HL-60 (cell line): ENCODE measurements around the gene ARX.

Experiments used
- DNase-seq, 2 experiments: peaks; one replicate each; pipeline ENCODE4 v3.0.0-alpha.2; 2010 to 2020; ENCODE audit warnings: low read depth in 1 of 2, low spot score in 1 of 2
- H3K27ac ChIP-seq: fragments of 250-450 bp; sonication (Bioruptor Pico); replicated peaks from 2 replicates; pipeline ENCODE4 v1.5.1; 2020; ENCODE audit warnings: mild to moderate bottlenecking, moderate library complexity
- H3K27me3 ChIP-seq: fragments of 250-450 bp; sonication (Bioruptor Pico); 2 replicates; pipeline ENCODE4 v1.5.1; 2021; ENCODE audit warnings: mild to moderate bottlenecking, moderate library complexity; ENCODE audit not compliant: insufficient read depth, poor library complexity, severe bottlenecking
- H3K4me3 ChIP-seq: replicated peaks from 2 replicates; pipeline ENCODE4 v1.5.1; 2011; ENCODE audit warnings: mild to moderate bottlenecking, control low read depth, low read length; ENCODE audit not compliant: insufficient read depth
- GABPA ChIP-seq: IDR thresholded peaks from 2 replicates; pipeline ENCODE4 v1.6.1; 2012; ENCODE audit warnings: low read depth
- POLR2AphosphoS5 ChIP-seq: IDR thresholded peaks from 2 replicates; pipeline ENCODE4 v1.6.1; 2012; ENCODE audit warnings: low read depth
- SPI1 ChIP-seq: IDR thresholded peaks from 2 replicates; pipeline ENCODE4 v1.6.1; 2012; ENCODE audit warnings: low read depth, mild to moderate bottlenecking, borderline replicate concordance
- TF ChIP-seq, protein P1 (sequence below): IDR thresholded peaks from 2 replicates; pipeline ENCODE4 v1.6.1; 2012; ENCODE audit warnings: low read depth; ENCODE audit not compliant: insufficient replicate concordance
- TF ChIP-seq, protein P2 (sequence below): IDR thresholded peaks from one replicate; pipeline ENCODE4 v1.5.1; 2011; ENCODE audit warnings: low read length, control low read depth, inconsistent platforms; ENCODE audit not compliant: insufficient read depth

Gene ARX

DNA sequence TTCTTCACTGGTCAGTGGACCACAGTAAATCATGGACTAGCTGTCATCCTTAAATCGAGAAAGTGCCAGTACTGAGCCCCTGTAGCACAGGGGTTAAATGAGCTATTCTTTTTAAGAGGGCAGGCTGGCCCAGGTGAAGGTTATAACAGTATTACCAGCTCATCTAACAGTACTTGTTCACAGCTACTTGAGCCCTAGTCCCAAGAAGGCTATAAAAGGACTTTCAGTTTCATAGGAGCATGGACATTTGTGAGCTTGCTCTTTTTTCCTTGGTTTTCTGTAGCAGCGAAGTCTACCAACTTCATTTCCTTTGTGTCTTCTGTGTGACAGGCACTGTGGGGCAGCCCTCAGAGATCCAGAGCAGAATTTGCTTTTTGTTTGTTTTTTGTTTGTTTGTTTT lies 61.0 kb downstream of the ARX start:
- no peak overlapping the region for H3K4me3 ChIP-seq

More for the DNA sequence above, 61.0 kb downstream of the ARX start:
- TF ChIP-seq, protein P1, sequence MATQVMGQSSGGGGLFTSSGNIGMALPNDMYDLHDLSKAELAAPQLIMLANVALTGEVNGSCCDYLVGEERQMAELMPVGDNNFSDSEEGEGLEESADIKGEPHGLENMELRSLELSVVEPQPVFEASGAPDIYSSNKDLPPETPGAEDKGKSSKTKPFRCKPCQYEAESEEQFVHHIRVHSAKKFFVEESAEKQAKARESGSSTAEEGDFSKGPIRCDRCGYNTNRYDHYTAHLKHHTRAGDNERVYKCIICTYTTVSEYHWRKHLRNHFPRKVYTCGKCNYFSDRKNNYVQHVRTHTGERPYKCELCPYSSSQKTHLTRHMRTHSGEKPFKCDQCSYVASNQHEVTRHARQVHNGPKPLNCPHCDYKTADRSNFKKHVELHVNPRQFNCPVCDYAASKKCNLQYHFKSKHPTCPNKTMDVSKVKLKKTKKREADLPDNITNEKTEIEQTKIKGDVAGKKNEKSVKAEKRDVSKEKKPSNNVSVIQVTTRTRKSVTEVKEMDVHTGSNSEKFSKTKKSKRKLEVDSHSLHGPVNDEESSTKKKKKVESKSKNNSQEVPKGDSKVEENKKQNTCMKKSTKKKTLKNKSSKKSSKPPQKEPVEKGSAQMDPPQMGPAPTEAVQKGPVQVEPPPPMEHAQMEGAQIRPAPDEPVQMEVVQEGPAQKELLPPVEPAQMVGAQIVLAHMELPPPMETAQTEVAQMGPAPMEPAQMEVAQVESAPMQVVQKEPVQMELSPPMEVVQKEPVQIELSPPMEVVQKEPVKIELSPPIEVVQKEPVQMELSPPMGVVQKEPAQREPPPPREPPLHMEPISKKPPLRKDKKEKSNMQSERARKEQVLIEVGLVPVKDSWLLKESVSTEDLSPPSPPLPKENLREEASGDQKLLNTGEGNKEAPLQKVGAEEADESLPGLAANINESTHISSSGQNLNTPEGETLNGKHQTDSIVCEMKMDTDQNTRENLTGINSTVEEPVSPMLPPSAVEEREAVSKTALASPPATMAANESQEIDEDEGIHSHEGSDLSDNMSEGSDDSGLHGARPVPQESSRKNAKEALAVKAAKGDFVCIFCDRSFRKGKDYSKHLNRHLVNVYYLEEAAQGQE: no peak
- TF ChIP-seq POLR2AphosphoS5: no peak
- TF ChIP-seq, protein P2, sequence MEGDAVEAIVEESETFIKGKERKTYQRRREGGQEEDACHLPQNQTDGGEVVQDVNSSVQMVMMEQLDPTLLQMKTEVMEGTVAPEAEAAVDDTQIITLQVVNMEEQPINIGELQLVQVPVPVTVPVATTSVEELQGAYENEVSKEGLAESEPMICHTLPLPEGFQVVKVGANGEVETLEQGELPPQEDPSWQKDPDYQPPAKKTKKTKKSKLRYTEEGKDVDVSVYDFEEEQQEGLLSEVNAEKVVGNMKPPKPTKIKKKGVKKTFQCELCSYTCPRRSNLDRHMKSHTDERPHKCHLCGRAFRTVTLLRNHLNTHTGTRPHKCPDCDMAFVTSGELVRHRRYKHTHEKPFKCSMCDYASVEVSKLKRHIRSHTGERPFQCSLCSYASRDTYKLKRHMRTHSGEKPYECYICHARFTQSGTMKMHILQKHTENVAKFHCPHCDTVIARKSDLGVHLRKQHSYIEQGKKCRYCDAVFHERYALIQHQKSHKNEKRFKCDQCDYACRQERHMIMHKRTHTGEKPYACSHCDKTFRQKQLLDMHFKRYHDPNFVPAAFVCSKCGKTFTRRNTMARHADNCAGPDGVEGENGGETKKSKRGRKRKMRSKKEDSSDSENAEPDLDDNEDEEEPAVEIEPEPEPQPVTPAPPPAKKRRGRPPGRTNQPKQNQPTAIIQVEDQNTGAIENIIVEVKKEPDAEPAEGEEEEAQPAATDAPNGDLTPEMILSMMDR: no peak
- TF ChIP-seq GABPA: no peak
- no peak for TF ChIP-seq SPI1
- no peak for DNase-seq
- Histone ChIP-seq H3K27me3 (no peaks in the 10 kb centered on the region), H3K27ac (no peak overlapping the region)
